HL-60 (cell line): ENCODE data around the gene FGD6.

Experiments used
- CTCF ChIP-seq: IDR thresholded peaks from one replicate; pipeline ENCODE4 v1.5.1; 2011; ENCODE audit warnings: low read length, control low read depth, inconsistent platforms; ENCODE audit not compliant: insufficient read depth
- GABPA ChIP-seq: IDR thresholded peaks from 2 replicates; pipeline ENCODE4 v1.6.1; 2012; ENCODE audit warnings: low read depth
- POLR2AphosphoS5 ChIP-seq: IDR thresholded peaks from 2 replicates; pipeline ENCODE4 v1.6.1; 2012; ENCODE audit warnings: low read depth
- TF ChIP-seq, protein P1 (sequence below): IDR thresholded peaks from 2 replicates; pipeline ENCODE4 v1.6.1; 2012; ENCODE audit warnings: low read depth; ENCODE audit not compliant: insufficient replicate concordance

DNA sequence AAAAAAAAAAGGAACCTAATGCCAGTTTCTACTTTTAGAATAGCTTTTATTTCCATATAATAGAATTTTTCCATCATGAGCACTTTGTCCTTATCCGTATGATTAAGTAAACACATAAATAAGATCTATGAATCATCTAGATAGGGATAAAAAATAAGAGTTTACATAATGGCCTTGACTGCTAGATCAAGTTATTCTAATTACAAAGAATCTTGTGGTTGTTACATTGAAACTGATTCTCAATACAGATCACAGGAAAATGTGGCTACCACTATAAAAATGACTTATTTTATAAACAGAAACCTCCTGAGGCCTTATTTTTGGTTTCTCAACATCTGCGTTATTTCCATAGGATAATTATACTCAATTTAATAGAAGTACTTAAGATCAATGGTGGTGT lies 179.4 kb downstream of the FGD6 start:
- TF ChIP-seq CTCF (no peak), POLR2AphosphoS5 (no peak), GABPA (no peak)
- TF ChIP-seq, protein P1, sequence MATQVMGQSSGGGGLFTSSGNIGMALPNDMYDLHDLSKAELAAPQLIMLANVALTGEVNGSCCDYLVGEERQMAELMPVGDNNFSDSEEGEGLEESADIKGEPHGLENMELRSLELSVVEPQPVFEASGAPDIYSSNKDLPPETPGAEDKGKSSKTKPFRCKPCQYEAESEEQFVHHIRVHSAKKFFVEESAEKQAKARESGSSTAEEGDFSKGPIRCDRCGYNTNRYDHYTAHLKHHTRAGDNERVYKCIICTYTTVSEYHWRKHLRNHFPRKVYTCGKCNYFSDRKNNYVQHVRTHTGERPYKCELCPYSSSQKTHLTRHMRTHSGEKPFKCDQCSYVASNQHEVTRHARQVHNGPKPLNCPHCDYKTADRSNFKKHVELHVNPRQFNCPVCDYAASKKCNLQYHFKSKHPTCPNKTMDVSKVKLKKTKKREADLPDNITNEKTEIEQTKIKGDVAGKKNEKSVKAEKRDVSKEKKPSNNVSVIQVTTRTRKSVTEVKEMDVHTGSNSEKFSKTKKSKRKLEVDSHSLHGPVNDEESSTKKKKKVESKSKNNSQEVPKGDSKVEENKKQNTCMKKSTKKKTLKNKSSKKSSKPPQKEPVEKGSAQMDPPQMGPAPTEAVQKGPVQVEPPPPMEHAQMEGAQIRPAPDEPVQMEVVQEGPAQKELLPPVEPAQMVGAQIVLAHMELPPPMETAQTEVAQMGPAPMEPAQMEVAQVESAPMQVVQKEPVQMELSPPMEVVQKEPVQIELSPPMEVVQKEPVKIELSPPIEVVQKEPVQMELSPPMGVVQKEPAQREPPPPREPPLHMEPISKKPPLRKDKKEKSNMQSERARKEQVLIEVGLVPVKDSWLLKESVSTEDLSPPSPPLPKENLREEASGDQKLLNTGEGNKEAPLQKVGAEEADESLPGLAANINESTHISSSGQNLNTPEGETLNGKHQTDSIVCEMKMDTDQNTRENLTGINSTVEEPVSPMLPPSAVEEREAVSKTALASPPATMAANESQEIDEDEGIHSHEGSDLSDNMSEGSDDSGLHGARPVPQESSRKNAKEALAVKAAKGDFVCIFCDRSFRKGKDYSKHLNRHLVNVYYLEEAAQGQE, result no peak
